NOMO-1 treated with dmso at 0.1 percent for 144 hours (cell line): Measurements from ENCODE around the gene FSD2.
A peak's percentile ranks its signal among the peaks of the same experiment; 100 is the strongest.
"Not testable (repeated sequence)": the region's sequence is repeated elsewhere in the genome, so short reads cannot be mapped to it uniquely, and the experiment has no call there.

Experiments used
- DNase-seq: peaks from one replicate; lab custom pipeline; 2025; ENCODE audit not compliant: unreplicated experiment; lab: John Stamatoyannopoulos, UW

FSD2 gene

GRCh38 chr15:82831894-82832600 lies 26.2 kb upstream of the FSD2 start:
- no peak for DNase-seq

DNA sequence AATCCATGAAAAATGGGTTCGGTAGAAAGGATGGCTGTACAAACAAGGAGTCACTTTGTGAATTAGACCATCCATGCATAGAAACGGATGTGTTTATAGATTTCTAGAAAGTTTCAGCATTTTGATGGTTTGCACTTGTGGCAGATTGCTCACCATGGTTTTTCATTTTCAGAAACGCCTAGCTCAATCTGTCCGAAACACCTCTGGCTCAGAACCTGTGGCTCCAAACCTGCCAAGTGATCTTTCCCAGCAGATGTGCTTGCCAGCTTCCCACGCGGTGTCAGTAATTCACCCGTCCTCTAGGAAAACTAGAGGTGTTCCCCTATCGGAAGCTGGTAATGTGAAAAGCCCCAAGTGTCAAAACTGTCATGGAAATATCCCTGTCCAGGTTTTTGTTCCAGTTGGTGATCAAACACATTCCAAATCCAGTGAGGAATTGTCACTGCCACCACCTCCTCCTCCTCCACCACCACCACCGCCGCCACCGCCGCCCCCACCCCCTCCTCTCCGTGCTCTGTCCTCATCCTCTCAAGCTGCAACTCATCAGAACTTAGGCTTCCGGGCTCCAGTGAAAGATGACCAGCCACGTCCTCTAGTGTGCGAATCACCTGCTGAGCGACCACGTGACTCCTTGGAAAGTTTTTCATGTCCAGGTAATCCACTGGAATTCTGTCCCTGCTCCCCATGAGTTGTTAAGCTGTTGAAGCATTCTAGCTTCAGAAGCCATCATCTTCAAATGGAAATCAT lies 24.7 kb upstream of the FSD2 start:
- DNase-seq: no peak

- DNase-seq: no peak
Measured at GRCh38 chr15:82829234-82829633, 23.4 kb upstream of the FSD2 start.

- no peak for DNase-seq
Measured at GRCh38 chr15:82828075-82828474, 22.2 kb upstream of the FSD2 start.

- no peak for DNase-seq
Measured at GRCh38 chr15:82823049-82823448, 17.2 kb upstream of the FSD2 start.

DNA sequence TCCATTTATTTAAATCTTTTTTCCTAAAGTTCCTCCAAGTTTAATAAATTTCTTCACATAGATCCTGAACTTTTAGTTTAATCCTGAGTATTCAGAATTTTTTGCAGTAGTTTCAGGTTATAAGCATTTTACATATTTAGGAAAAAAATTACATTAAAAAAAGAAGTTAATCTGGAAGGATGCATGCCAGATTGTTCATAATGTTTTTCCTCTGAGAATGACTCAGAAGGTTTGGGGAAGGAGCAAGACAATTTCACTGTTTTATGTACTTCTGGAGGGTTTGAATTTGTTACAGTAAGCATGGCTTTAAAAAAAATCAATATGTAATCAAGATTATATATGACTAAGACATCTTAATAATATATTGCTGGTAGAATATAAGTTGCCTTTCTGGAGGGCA lies 16.0 kb upstream of the FSD2 start:
- not testable (repeated sequence) for DNase-seq

DNA sequence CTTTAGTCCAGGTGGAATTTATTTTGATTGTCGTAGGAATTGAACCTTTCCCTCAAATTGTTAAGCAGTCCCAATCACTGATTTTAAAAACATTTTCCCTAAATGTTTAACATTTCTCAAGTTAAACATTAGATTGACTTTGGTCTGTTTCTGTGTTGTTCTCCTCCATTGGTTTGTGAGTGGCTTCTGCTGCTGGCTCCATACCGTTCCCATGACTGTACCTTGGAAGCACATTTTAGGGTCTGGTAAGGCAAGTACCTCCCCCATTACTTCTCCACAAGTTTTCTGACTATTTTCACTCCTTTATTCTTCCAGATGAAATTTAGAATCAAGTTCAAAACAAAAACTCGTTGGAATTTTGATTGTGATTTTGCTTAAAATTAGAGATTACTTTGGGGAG lies 15.5 kb upstream of the FSD2 start:
- not testable (repeated sequence) for DNase-seq

DNA sequence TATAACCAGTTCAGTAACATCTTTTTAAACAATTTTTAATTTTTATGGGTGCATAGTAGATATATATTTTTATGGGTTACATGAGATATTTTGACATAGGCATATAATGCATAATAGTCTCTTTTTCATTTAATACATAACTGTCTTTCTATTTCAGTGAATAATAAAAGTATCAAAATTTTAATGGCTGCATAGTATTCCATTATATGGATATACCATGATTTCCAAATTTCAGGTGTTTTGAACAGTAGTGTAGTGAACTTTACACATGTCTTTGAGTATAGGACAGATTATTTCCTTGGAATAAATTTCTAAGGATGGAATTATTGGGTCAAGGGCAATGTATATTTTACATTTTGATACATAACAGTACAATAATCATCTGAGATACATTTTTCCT lies 14.3 kb upstream of the FSD2 start:
- no peak for DNase-seq

GRCh38 chr15:82812994-82813393 lies 7.1 kb upstream of the FSD2 start:
- DNase-seq: no peak

GRCh38 chr15:82810890-82811426 lies 5.1 kb upstream of the FSD2 start:
- peak; percentile 75 for DNase-seq

- DNase-seq: peak; percentile 75
Measured at GRCh38 chr15:82810061-82810889, 4.4 kb upstream of the FSD2 start.

GRCh38 chr15:82809308-82810060 lies 3.6 kb upstream of the FSD2 start, which contains the start of gene WHAMM:
TSS of gene WHAMM (plus strand) at chr15:82809628. CDS start at chr15:82809727, 99 bp downstream.
- DNase-seq: peak; percentile 89

DNA sequence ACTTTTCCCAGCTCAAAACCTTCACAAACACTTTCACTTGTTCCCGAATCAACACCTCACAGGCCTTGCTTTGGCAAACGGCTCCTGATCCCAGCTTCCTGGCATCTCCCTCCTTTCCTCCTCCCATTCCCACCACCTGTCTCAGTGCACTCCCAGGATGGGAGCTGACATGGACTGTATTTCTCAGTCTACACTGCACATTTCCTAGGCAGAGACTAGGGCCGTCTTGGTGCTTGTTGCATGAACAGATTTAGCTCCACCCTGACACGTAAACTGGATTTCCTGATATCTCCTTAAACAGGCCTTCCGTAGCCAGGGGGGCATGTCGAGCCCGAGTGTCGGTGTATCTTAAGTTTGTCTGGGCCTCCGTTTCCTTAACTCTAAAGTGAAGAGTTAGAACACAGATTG lies 2.8 kb upstream of the FSD2 start:
- DNase-seq: no peak

DNA sequence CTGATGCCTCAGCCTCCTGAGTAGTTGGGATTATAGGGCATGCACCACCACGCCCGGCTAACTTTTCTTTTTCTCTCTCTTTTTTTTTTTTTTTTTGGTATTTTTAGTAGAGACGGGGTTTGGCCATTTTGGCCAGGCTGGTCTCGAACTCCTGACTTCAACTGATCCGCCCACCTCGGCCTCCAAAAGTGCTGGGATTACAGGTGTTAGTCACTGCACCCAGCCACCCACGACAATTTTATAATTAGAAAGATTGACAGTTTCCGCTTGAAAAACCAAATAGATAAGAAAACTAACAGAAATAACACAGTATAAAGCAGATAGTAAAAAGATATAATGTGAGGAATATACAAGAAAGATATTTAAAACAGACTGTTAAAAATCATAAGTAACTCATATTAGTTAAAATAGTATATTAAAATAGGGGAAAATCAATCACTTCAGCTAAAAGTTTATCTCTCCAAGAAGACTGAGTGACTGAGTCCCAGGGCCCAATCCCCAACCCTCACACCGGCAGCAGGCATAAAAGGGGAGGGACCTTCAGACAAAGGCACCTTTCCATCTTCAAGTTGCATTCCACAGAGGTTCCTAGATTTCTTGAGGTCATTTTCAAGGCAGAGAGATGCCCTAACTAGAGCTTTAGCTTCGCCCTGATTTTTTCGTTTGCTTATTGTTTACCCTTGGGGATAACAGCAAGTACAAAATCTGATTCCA lies 2.2 kb upstream of the FSD2 start:
- no peak for DNase-seq

DNA sequence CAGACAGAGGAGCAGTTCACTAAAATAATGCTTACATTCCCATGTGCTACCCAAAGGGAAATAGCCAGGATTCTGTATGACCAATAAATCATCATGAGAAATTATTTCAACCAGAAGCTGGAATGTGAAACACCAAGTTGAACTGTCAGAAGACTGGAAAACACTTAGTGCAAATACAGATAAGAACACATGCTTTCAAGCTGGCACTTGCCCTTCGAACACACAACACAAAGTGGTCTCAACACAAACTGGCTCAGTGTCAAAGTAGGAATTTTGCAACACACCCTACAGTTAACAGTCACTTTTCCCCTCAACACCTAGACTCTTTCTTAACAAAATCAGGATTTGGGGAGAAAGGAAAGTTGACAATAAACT lies 1.3 kb downstream of the FSD2 start:
- DNase-seq: no peak

GRCh38 chr15:82803793-82804574 lies 1.9 kb downstream of the FSD2 start:
- no peak for DNase-seq

DNA sequence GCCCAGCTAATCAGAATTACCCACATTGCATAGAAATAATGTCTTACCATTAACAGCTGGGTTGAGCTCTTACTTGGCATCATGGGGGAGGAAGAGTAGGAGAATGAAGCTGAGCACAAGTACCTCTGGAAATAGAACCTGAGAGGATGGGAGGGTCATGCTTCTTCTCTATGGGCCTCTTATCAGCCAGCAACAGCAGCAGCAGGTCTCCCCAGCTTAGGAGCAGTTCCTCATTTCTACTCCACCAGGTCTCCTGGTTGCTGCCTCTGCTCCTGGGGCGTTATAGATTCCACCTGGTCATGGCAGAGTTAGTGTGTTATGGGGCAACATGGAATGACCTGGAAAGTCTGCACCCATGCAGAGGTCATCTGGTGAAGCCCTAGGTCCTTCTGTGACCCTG lies 3.4 kb downstream of the FSD2 start:
- DNase-seq: no peak

DNA sequence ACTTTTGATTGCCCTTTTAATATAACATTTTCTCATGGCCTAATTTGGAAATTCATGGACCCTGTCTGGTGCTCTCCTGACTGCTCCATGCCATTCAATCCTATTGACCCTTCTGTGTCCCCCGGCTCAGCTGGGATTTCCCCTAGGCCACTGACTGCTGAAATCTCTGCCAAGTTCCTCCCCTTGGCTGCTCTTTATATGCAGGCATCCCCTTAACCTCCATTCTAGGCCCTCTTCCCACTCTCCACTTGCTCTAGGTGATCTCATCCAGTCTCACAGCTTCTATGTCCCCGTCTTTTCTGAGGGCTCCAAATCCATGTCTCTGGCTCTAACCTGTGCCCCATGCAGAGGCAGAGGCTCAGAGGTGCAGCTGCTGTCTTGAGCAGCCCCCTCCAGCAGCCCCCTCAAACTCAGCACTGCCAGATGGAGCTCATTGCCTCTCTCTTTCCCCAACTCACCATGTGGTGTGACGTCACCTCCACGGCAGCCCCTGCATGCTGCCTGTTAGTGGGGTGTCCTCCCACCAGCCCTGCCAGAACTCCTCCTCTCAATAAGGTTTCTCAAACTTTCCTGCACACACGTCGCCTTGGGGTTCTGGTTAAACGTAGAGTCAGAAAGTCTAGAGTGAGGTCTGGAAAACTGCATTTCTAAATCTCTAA lies 6.6 kb downstream of the FSD2 start:
- no peak for DNase-seq
